VCaP (cell line): Measurements from ENCODE around the gene ZBBX.

Experiments
- H3K27ac ChIP-seq: fragments of 450-650 bp; 2 replicates; pipeline ENCODE4 v1.5.1; 2017
- CTCF ChIP-seq: fragments of 450-650 bp; conservative IDR thresholded peaks from 2 replicates; pipeline ENCODE4 v1.5.1; 2017; ENCODE audit warnings: mild to moderate bottlenecking, moderate library complexity

ZBBX gene

DNA sequence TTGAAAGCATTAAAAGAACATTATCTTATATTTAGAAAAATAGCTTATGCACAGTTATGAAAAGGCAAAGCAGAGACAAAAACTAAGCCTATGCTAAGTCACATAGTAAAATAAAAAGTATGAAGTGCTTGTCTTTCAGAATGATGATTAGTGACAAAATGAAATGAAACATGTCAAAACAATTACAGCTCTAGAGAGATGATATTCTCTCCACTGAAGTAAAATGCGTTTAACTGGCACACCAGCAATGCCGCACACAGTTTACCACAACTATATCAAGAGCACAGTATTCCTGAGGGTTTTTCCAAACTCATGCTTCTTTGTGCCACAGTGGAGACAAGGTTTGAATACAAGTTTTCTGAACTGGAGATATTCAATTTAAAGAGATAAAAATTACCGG, 2.1 kb upstream of the ZBBX start:
- no peak overlapping the region for H3K27ac ChIP-seq
- TF ChIP-seq CTCF = no peak

DNA sequence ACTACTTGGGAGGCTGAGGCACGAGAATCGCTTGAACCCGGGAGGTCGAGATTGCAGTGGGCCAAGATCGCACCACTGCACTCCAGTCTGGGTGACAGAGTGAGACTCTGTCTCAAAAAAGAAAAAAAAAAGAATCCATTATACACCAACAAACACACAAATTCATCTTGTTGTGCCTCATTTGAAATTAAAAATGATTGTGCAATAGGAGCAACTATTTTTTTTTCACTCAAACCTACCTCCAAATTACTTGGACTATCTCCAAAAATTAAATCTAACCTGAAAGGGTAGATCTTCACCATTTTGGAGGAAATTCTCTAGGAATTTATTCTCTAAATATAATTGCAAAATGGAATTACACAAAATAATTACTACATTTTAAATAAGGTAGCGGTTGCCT, 4.6 kb downstream of the ZBBX start:
- H3K27ac ChIP-seq = no peak overlapping the region
- TF ChIP-seq CTCF = no peak

DNA sequence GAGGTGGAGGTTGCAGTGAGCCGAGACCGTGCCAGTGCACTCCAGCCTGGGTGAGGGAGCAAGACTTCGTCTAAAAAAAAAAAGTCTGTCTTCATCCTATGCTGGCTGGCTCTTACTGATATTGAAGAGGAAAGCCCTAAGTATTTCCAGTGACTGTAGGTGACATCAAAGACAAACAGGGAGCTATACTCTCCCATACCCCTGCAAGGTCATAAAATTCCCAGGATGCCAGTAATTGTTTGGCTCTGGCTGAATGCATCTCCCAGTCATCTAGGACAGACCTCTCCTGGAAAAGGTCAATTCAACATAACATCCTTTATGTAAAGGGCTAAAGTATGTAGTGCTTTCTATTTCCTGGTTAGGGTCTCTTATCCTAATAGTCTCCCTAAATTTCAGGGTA, 8.0 kb downstream of the ZBBX start:
- TF ChIP-seq CTCF = no peak
- H3K27ac ChIP-seq = no peak overlapping the region

DNA sequence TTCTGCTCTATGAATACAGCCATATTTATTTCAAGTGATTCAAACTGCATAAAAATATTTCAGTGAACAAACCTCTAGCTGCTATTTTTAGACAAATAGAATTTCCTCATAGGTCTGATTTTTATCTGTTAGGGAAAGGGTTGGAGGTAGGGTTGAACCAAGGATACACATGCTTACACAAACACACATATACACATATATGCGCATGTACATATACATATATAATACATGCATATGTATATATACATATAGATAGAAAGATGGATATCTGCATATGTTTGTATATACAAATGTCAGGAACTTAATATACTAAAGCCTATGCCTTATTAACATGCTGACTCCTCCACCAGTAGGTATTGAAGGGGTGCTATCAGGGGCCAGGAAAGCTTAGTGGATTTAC, 18.1 kb downstream of the ZBBX start:
- no peak overlapping the region for H3K27ac ChIP-seq
- no peak for TF ChIP-seq CTCF

DNA sequence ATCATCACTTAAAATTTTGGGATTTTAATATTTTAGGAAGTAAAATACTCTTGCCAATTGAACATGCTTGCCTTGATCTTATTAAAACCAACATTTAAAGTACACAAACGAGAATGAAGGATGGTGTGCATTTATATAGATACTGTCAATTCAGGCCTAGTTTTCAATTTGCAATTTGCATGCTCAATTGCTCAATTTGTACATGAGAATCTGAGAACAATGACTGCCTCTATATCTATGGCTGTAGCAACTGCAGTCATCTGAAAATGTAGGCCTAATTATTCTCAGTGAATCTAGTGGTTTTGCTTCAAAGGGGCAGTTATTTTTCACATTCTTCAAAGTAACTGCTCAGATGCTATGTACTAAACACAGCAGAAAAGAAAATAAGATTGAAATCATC, 18.8 kb downstream of the ZBBX start:
- no peak for TF ChIP-seq CTCF
- H3K27ac ChIP-seq = no peak overlapping the region

DNA sequence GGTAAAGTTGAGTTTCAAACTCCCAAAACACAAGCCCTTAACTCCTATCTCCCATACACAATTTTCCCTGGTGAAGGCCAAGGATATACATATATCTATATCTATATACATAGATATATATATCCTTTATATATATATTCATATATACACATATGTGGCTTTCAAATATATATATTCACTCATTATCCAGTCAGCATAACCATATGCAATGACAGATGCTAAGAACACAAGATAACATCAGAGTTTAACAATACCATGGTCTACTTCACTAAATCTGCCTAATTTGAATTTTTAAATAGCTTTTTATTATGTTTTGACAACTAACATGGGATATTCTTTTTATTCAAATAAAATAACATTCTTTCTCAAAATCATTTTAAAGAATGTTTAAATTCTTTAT, 24.7 kb downstream of the ZBBX start:
- H3K27ac ChIP-seq = no peak overlapping the region
- TF ChIP-seq CTCF = no peak

GRCh38 chr3:167354751-167355150, 25.3 kb downstream of the ZBBX start:
- no peak overlapping the region for H3K27ac ChIP-seq
- no peak for TF ChIP-seq CTCF
